Mononuclear cell (primary cell): Measurements from ENCODE around the gene TSPO2. TPM values are rescaled to one million over a fixed set of nuclear protein-coding genes. Genes with fewer than 3 reads are reported as not detected.

ENCODE experiments used
- H3K27me3 ChIP-seq: 2 replicates; pipeline ENCODE4 v1.6.0; 2011; ENCODE audit warnings: low read length, control low read depth; ENCODE audit not compliant: insufficient read depth
- H3K4me1 ChIP-seq: 2 replicates; pipeline ENCODE4 v1.5.1; 2011; ENCODE audit warnings: mild to moderate bottlenecking, low read length, control low read depth; ENCODE audit not compliant: insufficient read depth
- H3K4me3 ChIP-seq: 2 replicates; pipeline ENCODE4 v1.5.1; 2011; ENCODE audit warnings: mild to moderate bottlenecking, low read length, moderate library complexity
- H3K9me3 ChIP-seq: 2 replicates; pipeline ENCODE4 v1.5.1; 2011; ENCODE audit warnings: low read depth, mild to moderate bottlenecking, control low read depth, low read length
- total RNA-seq: library from RNA; depleted of rRNA; stranded (reverse); fragments of >200 nt; gene quantifications from one replicate; pipeline ENCODE4 v1.2.3, GENCODE V29; 2012

TSPO2 gene
- total RNA-seq, 1 donor: not detected

DNA sequence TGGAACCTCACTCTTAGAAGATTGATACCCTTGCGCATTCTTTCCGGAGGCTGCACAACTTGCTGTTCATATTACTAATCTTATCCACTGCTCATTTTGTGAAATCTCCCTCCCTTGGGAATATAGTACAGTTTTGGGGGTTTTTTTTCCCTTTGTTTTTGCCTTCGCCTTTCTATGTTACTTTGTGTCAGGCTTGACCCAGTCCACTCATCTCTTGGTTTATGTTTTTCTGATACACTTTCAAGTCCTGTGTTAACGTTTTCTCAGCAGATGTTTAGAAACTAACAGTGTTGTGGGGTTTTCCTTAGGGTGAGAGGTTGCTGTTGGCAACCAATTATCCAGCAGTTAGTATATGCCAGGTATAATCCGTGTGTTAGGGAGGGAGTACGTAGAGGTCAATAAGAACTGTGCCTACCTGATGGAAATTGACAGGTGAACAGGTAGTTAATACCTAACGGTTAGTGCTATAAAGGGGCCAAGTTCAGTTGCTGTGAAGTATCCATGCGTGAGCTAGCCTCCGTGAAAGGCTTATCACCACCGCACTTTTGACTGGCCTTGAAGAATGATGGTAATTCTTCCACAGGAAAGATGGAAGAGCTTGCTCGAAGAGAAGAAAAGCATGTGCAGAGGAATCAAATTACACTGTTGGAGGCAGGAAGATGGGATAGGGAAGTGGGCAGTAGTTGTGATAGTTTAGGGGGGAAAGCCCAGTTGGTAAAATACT, 31.9 kb downstream of the TSPO2 start:
- no peaks in the 10 kb centered on the region for H3K27me3 ChIP-seq
- peak overlapping the region; percentile 91 for H3K4me3 ChIP-seq
- peaks cover 30% of the 10 kb centered on the region for H3K4me1 ChIP-seq
- no peaks in the 10 kb centered on the region for H3K9me3 ChIP-seq

DNA sequence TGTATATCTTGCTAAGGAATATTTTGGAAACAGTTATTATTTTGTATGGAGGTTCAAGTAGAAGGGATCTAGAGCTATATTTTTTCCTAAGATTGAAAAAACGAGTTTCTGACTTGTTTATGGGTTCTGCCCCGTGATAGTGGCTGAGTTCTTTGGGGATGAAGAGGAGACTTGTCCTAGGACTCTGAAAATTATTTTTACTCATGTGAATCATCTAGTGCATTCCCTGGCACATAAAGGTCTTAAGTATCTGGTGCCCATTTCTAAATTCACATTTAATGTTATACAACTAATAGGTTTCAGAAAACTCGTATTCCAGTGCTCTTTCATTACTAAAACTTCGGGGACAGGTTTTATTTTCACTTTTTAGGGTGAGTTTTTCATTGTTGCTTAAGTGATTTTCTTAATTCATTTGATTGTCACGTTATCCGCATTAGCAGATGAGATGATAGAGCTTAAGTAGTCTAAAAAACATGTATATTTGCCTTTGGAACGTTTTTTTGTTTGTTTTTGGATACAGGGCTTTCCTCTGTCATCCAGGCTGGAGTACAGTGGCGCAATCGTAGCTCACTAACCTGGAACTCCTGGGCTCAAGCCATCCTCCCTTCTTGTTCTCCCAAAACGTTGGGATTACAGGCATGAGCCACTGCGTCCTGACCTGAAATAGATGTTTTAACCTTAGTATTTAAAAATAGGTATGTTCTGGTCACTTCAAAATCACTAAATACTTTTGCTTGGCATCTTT, 32.6 kb downstream of the TSPO2 start:
- H3K4me3 ChIP-seq: no peak overlapping the region
- H3K9me3 ChIP-seq: no peaks in the 10 kb centered on the region
- H3K27me3 ChIP-seq: no peaks in the 10 kb centered on the region
- H3K4me1 ChIP-seq: peaks cover 32% of the 10 kb centered on the region

DNA sequence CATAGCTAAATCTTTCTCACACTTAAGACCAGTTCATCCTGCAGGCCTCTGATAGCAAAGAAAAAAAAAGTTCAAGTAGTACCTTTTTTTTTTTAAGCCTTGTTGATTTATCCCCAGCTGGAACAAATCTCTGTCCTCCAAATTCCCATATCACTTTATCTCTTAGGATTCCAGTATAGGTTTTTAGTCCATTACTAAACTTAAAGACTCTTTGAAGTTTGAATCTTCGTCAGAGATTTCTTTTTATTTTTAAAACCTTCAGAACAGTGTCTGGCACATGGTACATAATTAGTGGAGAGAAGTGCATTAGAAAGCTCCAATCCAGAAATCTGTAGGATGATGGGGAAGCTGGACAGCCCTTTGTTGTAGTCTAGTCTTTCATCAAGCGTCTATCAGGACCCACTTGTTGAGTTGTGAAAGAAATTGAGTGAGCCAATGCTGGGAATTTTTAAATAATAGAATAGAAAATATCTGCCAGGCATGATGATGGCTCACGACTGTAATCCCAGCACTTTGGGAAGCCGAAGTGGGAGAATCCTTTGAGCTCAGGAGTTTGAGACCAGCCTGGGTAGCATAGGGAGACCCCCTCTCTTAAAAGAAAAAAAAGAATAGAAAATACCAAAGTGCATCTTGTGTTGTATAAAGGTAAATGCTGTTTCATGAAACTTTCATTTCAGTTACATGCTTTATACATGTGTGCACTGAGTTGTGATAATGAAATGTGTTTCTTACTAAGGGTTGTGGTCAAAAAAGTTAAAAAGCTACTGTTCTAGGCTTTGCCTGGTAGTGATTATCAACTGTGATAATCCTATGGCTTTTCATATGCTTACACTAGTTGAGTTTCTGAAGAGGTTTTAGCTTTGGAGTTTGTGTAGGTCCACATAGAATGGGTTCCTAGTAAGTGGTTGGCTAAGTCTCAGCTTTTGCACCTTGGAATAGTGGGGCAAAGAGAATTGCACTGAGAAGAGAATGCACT, 33.7 kb downstream of the TSPO2 start:
- Histone ChIP-seq H3K9me3 (no peaks in the 10 kb centered on the region), H3K4me1 (peaks cover 38% of the 10 kb centered on the region), H3K4me3 (no peak overlapping the region), H3K27me3 (no peaks in the 10 kb centered on the region)

DNA sequence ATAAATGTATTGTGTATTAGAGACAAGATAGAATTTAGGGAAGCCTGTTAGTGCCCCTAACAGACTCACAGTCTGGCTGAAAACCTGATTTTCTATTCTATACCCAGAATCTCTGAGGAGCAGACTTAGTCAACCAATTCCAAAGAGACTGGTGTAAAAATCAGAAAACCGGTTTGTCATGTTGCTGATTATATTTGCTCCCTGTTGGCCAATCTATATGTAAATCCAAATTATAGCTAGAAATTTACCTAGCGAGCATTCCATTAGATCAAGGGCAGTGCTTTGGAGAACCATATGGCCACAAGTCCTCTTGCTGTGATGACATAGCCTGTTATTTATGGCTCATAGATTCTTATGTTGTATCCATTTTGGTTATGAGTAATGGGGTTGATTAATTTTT, 35.3 kb downstream of the TSPO2 start:
- no peak overlapping the region for H3K4me3 ChIP-seq
- H3K27me3 ChIP-seq: no peaks in the 10 kb centered on the region
- H3K4me1 ChIP-seq: peaks cover 38% of the 10 kb centered on the region
- H3K9me3 ChIP-seq: no peaks in the 10 kb centered on the region

DNA sequence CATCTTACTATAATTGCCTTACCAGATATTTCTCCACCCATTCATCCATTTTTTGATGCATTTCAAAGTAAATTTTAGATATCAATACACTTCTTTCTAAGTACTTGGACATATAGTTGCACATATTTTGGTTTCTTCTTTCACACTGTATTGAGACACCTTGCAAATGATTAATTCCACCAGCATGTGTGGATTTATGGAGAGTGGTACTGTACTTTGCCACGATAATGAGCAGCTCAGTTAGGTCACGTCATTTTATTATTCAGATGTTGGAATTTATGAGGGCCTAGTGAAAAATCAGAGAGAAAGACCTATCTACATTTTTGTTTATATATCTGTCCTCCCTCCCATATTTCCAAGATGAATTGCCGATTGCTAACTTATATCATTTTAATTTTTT, 35.8 kb downstream of the TSPO2 start:
- Histone ChIP-seq H3K27me3 (no peaks in the 10 kb centered on the region), H3K9me3 (no peaks in the 10 kb centered on the region), H3K4me1 (peaks cover 38% of the 10 kb centered on the region), H3K4me3 (no peak overlapping the region)

DNA sequence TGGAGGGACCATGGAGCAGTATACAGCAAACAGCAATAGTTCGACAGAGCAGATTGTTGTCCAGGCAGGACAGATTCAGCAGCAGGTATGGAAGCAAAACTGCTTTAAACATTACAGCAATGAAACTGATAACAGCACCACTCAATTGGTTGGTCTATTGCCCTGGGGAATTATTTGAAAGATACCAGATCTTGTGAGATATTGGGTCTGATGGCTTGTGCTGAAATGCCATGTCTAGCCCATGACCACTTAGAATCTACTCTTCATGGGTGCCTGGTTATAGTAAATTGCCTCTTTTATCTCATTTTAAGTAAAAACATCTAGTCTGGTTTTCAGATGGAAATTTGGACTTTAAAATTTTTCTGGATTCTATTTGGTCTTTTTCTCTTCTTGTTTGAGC, 36.8 kb downstream of the TSPO2 start:
- Histone ChIP-seq H3K4me1 (peaks cover 36% of the 10 kb centered on the region), H3K4me3 (no peak overlapping the region), H3K9me3 (no peaks in the 10 kb centered on the region)

DNA sequence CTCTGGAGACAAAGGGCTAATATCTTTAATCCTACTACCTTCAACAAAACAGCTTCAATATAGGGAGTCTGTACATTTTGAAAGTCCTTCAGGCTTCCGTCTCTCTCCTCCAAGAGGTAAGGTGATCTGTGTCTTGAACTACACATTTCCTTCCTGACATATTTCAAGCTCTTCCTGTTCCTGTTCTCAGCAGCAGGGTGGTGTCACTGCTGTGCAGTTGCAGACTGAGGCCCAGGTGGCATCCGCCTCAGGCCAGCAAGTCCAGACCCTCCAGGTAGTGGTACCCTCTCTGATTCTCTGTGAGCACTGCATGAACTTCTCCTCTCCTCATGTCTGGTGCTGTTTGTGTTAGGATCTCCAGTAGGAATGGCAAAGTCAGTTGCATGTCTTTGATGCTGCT, 38.4 kb downstream of the TSPO2 start:
- Histone ChIP-seq H3K4me3 (no peak overlapping the region), H3K9me3 (no peaks in the 10 kb centered on the region), H3K4me1 (peaks cover 23% of the 10 kb centered on the region), H3K27me3 (no peaks in the 10 kb centered on the region)

More for the DNA sequence above, 36.8 kb downstream of the TSPO2 start:
- H3K27me3 ChIP-seq: no peaks in the 10 kb centered on the region

DNA sequence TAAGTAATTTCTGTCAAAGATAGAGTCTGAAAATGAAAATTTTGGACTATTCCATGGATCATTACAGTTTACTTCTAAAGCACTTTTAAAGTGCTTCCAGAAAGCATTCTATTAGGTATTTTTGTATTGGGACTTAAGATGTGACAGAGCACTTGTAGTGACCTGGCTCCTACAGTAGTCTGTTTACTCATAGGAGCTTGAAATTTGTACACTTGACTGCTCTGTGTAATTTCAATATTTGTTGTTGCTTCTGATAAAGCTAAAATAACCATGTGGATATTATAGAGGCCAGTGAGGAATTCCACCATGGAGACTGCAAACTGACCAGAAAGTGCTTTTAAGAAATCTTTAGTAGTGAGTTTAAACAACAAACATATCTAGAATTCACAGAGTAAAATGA, 40.8 kb downstream of the TSPO2 start:
- H3K4me1 ChIP-seq: peaks cover 17% of the 10 kb centered on the region

DNA sequence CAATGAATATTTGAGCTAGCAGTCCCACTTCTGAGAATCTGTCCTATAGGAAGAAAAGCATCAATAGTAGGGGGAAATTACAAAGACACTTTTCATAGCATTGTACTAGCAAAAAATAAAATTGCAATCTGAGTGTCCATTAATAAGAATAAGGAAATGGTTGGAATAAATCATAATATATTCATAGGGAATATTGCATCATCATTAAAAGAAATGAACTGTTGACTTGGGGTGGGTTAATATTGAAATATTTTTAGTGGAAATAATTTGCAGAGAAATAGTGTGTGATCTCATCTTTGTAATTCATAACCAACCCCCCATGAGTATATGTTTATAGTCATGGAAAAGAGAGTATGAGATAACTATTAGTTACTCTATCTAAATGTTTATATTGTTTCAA, 42.9 kb downstream of the TSPO2 start:
- Histone ChIP-seq H3K4me3 (no peak overlapping the region), H3K4me1 (peaks cover 12% of the 10 kb centered on the region), H3K9me3 (no peaks in the 10 kb centered on the region), H3K27me3 (no peaks in the 10 kb centered on the region)

More for the DNA sequence above, 40.8 kb downstream of the TSPO2 start:
- H3K9me3 ChIP-seq: no peaks in the 10 kb centered on the region
- H3K4me3 ChIP-seq: no peak overlapping the region
- no peaks in the 10 kb centered on the region for H3K27me3 ChIP-seq

DNA sequence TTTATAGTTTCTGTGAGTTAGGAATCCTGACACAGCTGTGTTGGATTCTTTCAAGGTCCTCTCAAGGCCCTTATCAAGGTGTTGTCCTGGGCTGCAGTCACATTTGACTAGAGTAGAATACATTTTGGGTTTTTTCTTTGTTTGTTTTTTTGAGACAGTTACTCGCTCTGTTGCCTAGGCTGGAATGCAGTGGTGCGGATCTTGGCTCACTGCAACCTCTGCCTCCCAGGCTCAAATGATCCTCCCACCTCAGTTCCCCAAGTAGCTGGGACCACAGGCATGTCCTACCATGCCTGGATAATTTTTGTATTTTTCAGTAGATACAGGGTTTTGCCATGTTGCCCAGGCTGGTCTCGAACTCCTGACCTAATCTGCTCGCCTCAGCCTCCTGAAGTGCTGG, 46.2 kb downstream of the TSPO2 start:
- no peaks in the 10 kb centered on the region for H3K27me3 ChIP-seq
- H3K9me3 ChIP-seq: no peaks in the 10 kb centered on the region
- no peaks in the 10 kb centered on the region for H3K4me1 ChIP-seq
- no peak overlapping the region for H3K4me3 ChIP-seq

DNA sequence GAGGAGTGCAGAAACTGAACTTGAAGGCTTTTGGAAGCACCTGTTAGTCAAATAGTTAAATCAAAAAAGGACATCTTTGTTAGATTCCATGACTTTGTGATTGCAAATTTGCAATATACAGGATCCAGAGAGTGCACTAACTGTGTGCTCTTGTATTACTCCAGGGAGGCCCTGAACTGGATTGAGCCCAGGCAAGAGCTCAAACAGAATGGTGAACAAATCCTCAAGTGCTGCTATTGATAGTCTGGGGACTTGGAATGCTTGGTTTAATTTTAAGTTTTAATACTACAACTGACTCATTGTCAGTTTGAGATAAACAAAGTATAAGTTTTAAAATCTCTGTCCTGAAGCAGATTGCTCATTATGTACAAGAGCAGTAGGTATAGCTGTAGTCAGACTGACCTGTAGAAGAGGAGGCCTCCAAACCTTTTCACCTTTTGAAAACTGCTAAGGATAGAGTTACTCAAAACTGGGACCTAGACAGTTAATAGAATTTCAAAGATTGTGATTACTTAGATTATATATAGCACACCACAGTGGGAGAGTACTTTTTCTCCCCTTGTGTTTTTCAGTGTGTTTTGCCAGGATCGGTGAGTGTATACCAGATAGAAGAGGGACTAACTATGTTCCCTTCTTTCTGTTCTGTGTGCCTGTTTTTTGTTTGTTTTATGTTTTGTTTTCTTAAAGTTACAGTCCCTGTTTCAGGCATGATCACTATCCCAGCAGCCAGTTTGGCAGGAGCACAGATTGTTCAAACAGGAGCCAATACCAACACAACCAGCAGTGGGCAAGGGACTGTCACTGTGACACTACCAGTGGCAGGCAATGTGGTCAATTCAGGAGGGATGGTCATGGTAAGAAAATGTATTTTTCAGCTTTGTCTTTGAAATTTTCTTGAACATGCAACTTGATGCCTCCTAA, 48.8 kb downstream of the TSPO2 start:
- H3K9me3 ChIP-seq: no peaks in the 10 kb centered on the region
- H3K27me3 ChIP-seq: no peaks in the 10 kb centered on the region
- no peaks in the 10 kb centered on the region for H3K4me1 ChIP-seq
- no peak overlapping the region for H3K4me3 ChIP-seq

DNA sequence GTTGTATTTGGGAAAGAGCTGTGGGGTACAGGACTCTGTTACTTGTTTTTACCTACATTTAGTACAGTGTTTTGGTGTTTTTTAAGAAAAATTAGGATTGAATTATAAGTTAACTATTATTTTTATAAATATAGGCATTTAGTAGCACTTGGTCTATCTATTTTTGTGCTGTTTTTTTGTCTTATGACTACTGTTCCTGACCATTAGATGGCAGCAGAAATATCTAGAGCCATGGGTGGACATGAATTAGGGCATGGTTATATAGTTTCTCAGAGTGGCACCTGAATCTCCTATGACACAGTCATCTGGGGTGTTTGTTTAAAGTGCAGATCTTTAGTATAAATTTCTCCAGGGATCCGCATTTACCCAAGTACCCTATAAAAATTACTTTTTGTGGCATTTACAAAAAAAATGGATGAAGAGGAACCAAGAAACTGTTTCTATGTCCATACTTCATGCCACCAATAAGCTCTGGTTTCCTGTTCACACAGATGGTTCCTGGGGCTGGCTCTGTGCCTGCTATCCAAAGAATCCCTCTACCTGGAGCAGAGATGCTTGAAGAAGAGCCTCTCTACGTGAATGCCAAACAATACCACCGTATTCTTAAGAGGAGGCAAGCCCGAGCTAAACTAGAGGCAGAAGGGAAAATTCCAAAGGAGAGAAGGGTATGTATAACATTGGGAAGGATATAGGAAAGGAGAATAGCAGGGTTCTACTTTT, 50.3 kb downstream of the TSPO2 start:
- no peaks in the 10 kb centered on the region for H3K9me3 ChIP-seq
- H3K4me1 ChIP-seq: no peaks in the 10 kb centered on the region
- no peaks in the 10 kb centered on the region for H3K27me3 ChIP-seq
- H3K4me3 ChIP-seq: no peak overlapping the region

DNA sequence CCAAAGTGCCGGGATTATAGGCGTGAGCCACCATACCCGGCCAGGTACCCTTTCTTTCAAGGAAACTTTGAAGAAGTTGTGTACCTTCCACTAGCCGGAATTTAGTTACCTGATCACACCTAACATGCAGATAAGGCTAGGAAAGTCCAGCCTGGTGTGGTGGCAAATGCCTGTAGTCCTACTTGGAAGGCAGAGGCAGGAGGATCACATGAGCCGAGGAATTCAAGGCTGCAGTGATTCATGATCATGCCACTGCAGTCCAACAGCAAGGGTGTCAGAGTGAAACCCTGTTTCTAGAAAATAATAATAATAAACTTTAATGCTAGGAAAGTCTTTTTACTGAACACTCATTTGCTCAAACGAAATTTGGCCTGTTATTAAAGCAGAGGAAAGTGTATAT, 51.5 kb downstream of the TSPO2 start:
- H3K4me1 ChIP-seq: no peaks in the 10 kb centered on the region
- H3K27me3 ChIP-seq: no peaks in the 10 kb centered on the region
- H3K4me3 ChIP-seq: no peak overlapping the region

More for the DNA sequence above, 51.5 kb downstream of the TSPO2 start:
- H3K9me3 ChIP-seq: no peaks in the 10 kb centered on the region
